Stomach (tissue), 9 donors: Measurements from ENCODE around the gene DNAJC17. TPM values are rescaled to one million over a fixed set of nuclear protein-coding genes. Genes with fewer than 3 reads are reported as not detected.
A peak's percentile ranks its signal among the peaks of the same experiment; 100 is the strongest.

Source experiments
- DNase-seq, 2 donors: peaks; one replicate each; pipeline versions ENCODE4 v3.0.0 to v3.0.0-alpha.2; 2013 to 2019
- H3K27ac ChIP-seq, 5 donors: fragments of 200-600 bp in 4 of 5; sonication (generic) in 4 of 5; one replicate each; pipeline ENCODE4 v1.5.1; 2013 to 2019; ENCODE audit warnings: mild to moderate bottlenecking in 1 of 5, moderate library complexity in 1 of 5
- H3K27me3 ChIP-seq, 3 donors: fragments of 200-600 bp; sonication (generic); one replicate each; pipeline ENCODE4 v1.5.1; 2017 to 2019; ENCODE audit warnings: mixed run types in 1 of 3
- H3K36me3 ChIP-seq, 4 donors: fragments of 200-600 bp; sonication (generic); 1 replicate in 3 of 4; 2 replicates in 1 of 4; pipeline ENCODE4 v1.5.1; 2016 to 2019
- H3K4me1 ChIP-seq, 4 donors: fragments of 200-600 bp; sonication (generic); one replicate each; pipeline ENCODE4 v1.5.1; 2016 to 2019
- H3K4me3 ChIP-seq, 4 donors: fragments of 200-600 bp; sonication (generic) in 3 of 4; one replicate each; pipeline ENCODE4 v1.5.1; 2016 to 2019; ENCODE audit warnings: mild to moderate bottlenecking in 1 of 4
- H3K9me3 ChIP-seq, 4 donors: fragments of 200-600 bp; sonication (generic); one replicate each; pipeline ENCODE4 v1.5.1; 2016 to 2019
- EP300 ChIP-seq: sonication (generic); formaldehyde crosslinking; IDR thresholded peaks from one replicate; pipeline ENCODE4 v1.6.1; 2017; ENCODE audit warnings: antibody characterized with exemption
- POLR2A ChIP-seq, 4 donors: fragments of 450-650 bp; IDR thresholded peaks; one replicate each; pipeline ENCODE4 v1.6.1; 2016; ENCODE audit warnings: antibody characterized with exemption in 4 of 4, control low read depth in 2 of 4, mild to moderate bottlenecking in 1 of 4, moderate library complexity in 1 of 4
- POLR2AphosphoS5 ChIP-seq, 3 donors: sonication (generic); formaldehyde crosslinking; IDR thresholded peaks; one replicate each; pipeline ENCODE4 v1.6.1; 2016; ENCODE audit warnings: antibody characterized with exemption in 3 of 3
- WGBS, 5 donors: extraction: QIAGEN DNeasy Blood & Tissue Kit in 3 of 5; methylation state at CpG; one replicate each; pipeline versions ENCODE4 v1.1.5 to v1.1.7; 2013 to 2018; 5-methylcytosine and 5-hydroxymethylcytosine counted together
- intact Hi-C: fragments of 100-400 bp; cut with DNase I; formaldehyde crosslinking; loops from one replicate; pipeline ENCODE4 v1.15.1; 2023; ENCODE audit warnings: low total_unique reads
- polyA plus RNA-seq, 3 donors: library from polyadenylated mRNA; stranded (reverse); fragments of 200-250 nt; gene quantifications; one replicate each; pipeline ENCODE4 v1.2.3, GENCODE V29; 2013
- total RNA-seq, 5 donors: library from RNA; depleted of rRNA; stranded (reverse); fragments of >200 nt; gene quantifications; one replicate each; pipeline versions ENCODE4 v1.1.0 to v1.2.3, GENCODE V29; 2014 to 2016
- TF ChIP-seq, protein P1 (sequence below), 7 experiments: fragments of 450-650 bp in 4 of 7; fragments of 200-600 bp in 3 of 7; sonication (generic) in 3 of 7; IDR thresholded peaks; one replicate each; pipeline ENCODE4 v1.5.1; 2016 to 2019; ENCODE audit warnings: antibody characterized with exemption in 7 of 7, control low read depth in 2 of 7, mild to moderate bottlenecking in 1 of 7
- donor health status: healthy with polysubstance abuse.
- donor health status: Bipolar disorder and iron deficiency.
- donor health status: healthy.

DNAJC17 gene
- total and polyA plus RNA-seq, 8 donors = 11.0 to 66.7 (median 43.7) TPM

DNA sequence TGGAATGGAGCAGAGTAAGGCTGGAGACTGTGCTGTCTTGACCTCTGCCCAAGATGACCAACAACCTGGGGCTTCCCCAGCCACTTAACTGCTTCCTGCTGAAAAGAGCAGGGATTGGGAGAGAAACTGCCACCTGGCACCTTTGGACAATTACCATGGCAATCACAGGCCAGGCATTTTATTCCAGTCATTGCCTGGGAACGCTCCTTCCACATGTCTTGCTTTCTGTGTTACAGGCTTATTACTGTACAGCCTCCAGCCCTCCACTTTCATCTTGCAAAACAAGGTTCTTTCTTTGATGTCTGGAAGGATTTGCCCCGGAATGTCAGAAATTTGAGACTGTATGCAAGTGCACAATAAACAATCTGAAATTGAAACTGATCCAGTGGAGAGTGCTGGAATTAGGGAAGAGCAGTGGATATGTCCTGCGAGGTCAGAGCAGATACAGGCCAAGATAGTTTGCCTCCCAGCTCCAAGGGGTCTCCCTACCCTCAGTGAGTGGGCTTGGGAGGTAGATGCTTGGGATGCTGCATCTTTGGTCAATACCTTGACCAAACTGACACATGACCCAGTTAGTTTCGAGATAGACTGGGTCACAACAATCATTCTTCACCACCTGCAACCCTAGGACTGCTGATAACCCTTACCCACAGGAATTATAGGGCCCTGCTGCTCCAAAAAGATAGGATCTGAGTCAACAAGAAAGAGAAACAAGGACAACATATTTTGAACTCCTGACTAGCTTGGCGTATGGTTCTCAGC lies 18.6 kb upstream of the DNAJC17 start:
- intact Hi-C loops = no loop called here
- H3K4me3 ChIP-seq = no peak overlapping the region
- peak; percentile 41 to 69 for DNase-seq
- H3K4me1 ChIP-seq = peaks cover 0 to 13% (median 3%) of the 10 kb centered on the region in 4 donors
- peak overlapping the region in 1 of 5 donors; percentile 24 for H3K27ac ChIP-seq
- no peaks in the 10 kb centered on the region for H3K36me3 ChIP-seq
- no peaks in the 10 kb centered on the region for H3K9me3 ChIP-seq
- no peaks in the 10 kb centered on the region for H3K27me3 ChIP-seq
- 45 to 71% (median 51%) methylated on average over 5 of the region's 5 CpGs for WGBS, 5 donors
- no peak for TF ChIP-seq POLR2A (IDR thresholded peaks at IDR 0.05)

DNA sequence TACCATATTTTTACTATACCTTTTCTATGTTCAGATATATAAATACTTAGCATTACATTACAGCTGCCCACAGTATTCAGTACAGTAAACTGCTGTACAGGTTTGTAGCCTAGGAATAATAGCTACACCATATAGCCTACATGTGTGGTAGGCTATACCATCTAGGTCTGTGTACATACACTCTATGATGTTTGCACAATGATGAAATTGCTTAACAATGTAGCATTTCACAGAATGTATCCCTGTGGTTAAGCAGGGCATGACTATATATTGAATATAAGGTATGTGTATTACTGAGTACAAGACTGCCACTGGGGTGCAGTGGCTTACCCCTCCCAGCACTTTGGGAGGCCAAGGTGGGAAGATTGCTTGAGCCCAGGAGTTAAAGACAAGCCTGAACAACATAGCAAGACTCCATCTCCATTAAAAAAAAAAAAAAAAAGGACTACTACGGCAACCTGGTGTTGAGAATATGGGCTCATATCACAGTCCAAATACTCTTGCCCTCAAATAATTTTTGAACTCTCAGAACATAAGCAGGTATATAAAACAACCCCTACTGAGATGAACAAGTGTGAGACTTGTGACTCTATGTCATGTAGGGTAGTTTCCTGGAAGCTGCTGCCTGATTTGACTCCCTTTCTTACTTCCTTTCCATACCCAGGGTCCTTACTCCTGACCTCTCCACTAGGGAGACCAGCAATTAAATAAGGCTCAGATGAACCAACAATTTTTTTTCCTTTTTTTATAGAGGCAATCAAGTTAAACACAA lies 16.5 kb upstream of the DNAJC17 start:
- Histone ChIP-seq H3K4me1 (peaks cover 0 to 9% (median 3%) of the 10 kb centered on the region in 4 donors), H3K9me3 (no peaks in the 10 kb centered on the region), H3K27ac (no peak overlapping the region), H3K4me3 (no peak overlapping the region), H3K36me3 (no peaks in the 10 kb centered on the region), H3K27me3 (no peaks in the 10 kb centered on the region)
- DNase-seq = peak in 1 of 2 donors; percentile 66
- intact Hi-C loops = no loop called here
- TF ChIP-seq EP300 = no peak
- no peak for TF ChIP-seq POLR2A (IDR thresholded peaks at IDR 0.05)
- TF ChIP-seq POLR2AphosphoS5 (IDR thresholded peaks at IDR 0.05) = no peak
- TF ChIP-seq, protein P1, sequence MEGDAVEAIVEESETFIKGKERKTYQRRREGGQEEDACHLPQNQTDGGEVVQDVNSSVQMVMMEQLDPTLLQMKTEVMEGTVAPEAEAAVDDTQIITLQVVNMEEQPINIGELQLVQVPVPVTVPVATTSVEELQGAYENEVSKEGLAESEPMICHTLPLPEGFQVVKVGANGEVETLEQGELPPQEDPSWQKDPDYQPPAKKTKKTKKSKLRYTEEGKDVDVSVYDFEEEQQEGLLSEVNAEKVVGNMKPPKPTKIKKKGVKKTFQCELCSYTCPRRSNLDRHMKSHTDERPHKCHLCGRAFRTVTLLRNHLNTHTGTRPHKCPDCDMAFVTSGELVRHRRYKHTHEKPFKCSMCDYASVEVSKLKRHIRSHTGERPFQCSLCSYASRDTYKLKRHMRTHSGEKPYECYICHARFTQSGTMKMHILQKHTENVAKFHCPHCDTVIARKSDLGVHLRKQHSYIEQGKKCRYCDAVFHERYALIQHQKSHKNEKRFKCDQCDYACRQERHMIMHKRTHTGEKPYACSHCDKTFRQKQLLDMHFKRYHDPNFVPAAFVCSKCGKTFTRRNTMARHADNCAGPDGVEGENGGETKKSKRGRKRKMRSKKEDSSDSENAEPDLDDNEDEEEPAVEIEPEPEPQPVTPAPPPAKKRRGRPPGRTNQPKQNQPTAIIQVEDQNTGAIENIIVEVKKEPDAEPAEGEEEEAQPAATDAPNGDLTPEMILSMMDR (IDR thresholded peaks at IDR 0.05) = no peak
- 54 to 96% (median 82%) methylated on average over 1 of the region's 1 CpG for WGBS, 5 donors

- Histone ChIP-seq H3K4me3 (no peak overlapping the region), H3K27me3 (no peaks in the 10 kb centered on the region), H3K27ac (no peak overlapping the region), H3K36me3 (no peaks in the 10 kb centered on the region), H3K4me1 (peaks cover 0 to 7% (median 2%) of the 10 kb centered on the region in 4 donors), H3K9me3 (no peaks in the 10 kb centered on the region)
- intact Hi-C loops = no loop called here
- no peak for TF ChIP-seq POLR2AphosphoS5 (IDR thresholded peaks at IDR 0.05)
- no peak for TF ChIP-seq POLR2A (IDR thresholded peaks at IDR 0.05)
- TF ChIP-seq EP300 = no peak
- TF ChIP-seq, protein P1 (IDR thresholded peaks at IDR 0.05) = no peak
- 88 to 94% (median 91%) methylated on average over 2 of the region's 2 CpGs for WGBS, 5 donors
- no peak for DNase-seq
Observed at GRCh38 chr15:40821195-40821594, 13.9 kb upstream of the DNAJC17 start.

GRCh38 chr15:40819048-40819447 lies 11.8 kb upstream of the DNAJC17 start:
- intact Hi-C loops = no loop called here
- Histone ChIP-seq H3K36me3 (peaks cover 3 to 14% (median 9%) of the 10 kb centered on the region in 4 donors), H3K27ac (no peak overlapping the region), H3K4me3 (no peak overlapping the region), H3K27me3 (no peaks in the 10 kb centered on the region), H3K9me3 (no peaks in the 10 kb centered on the region), H3K4me1 (no peaks in the 10 kb centered on the region)
- TF ChIP-seq EP300 (no peak), POLR2A (IDR thresholded peaks at IDR 0.05) (no peak), POLR2AphosphoS5 (IDR thresholded peaks at IDR 0.05) (no peak)
- TF ChIP-seq, protein P1 (IDR thresholded peaks at IDR 0.05) = no peak
- 49 to 63% (median 54%) methylated on average over 7 of the region's 7 CpGs for WGBS, 5 donors
- DNase-seq = no peak
